H1 (cell line): Measurements from ENCODE around the gene GLMN. TPM values are rescaled to one million over a fixed set of nuclear protein-coding genes. Genes with fewer than 3 reads are reported as not detected.

Experiments used
- CTCF ChIA-PET: fragments of 300-600 bp; sonication (Branson Sonifier 250); formaldehyde crosslinking; loops from one replicate; lab custom pipeline; 2021; ENCODE audit not compliant: partially characterized antibody; lab: Charles Lee
- POLR2A ChIA-PET: fragments of 300-600 bp; sonication (Branson Sonifier 250); formaldehyde crosslinking; loops from one replicate; lab custom pipeline; 2021; ENCODE audit warnings: inconsistent platforms; ENCODE audit not compliant: partially characterized antibody; lab: Charles Lee
- DNase-seq, 2 experiments: peaks; one replicate each; pipeline versions ENCODE4 v3.0.0 to v3.0.0-alpha.2; 2010 to 2022; ENCODE audit warnings: low spot score in 2 of 2, low read depth in 1 of 2, mixed read lengths in 1 of 2
- FAIRE-seq: peaks from 2 replicates; lab custom pipeline; 2011; peaks lifted over from hg19 to GRCh38; lab: Jason Lieb, UNC
- H2AFZ ChIP-seq: 2 replicates; pipeline ENCODE4 v1.8.1; 2012; ENCODE audit warnings: low read length, inconsistent platforms
- H2AK5ac ChIP-seq: 2 replicates; pipeline ENCODE4 v1.6.1; 2013; ENCODE audit warnings: low read depth, low read length
- H2BK120ac ChIP-seq: replicated peaks from 2 replicates; pipeline ENCODE3; 2013; ENCODE audit warnings: low read depth, low read length, inconsistent platforms
- H2BK12ac ChIP-seq: 2 replicates; pipeline ENCODE4 v1.6.1; 2013; ENCODE audit warnings: low read depth, low read length
- H2BK15ac ChIP-seq: 2 replicates; pipeline ENCODE4 v1.6.1; 2013; ENCODE audit warnings: low read length
- H2BK20ac ChIP-seq: 2 replicates; pipeline ENCODE4 v1.6.1; 2013; ENCODE audit warnings: low read length
- H2BK5ac ChIP-seq: 2 replicates; pipeline ENCODE4 v1.6.1; 2013; ENCODE audit warnings: low read depth, low read length
- H3K14ac ChIP-seq: 2 replicates; pipeline ENCODE4 v1.6.1; 2013; ENCODE audit warnings: inconsistent platforms; ENCODE audit not compliant: insufficient read length
- H3K18ac ChIP-seq: 2 replicates; pipeline ENCODE4 v1.6.1; 2013; ENCODE audit warnings: low read length; ENCODE audit errors: extremely low read depth
- H3K23ac ChIP-seq: 2 replicates; pipeline ENCODE4 v1.6.1; 2013; ENCODE audit warnings: inconsistent platforms; ENCODE audit not compliant: insufficient read length
- H3K23me2 ChIP-seq: 2 replicates; pipeline ENCODE4 v1.6.1; 2013; ENCODE audit warnings: low read depth, low read length
- H3K27ac ChIP-seq: 2 replicates; pipeline ENCODE4 v1.6.1; 2011; ENCODE audit warnings: low read depth, low read length, inconsistent platforms
- H3K27me3 ChIP-seq, 4 experiments: replicated peaks in 1 of 4; 1 replicate in 1 of 4; 2 replicates in 3 of 4; pipeline versions ENCODE4 v1.6.1 to v1.8.1; 2011 to 2013; ENCODE audit warnings: low read length in 3 of 4, mild to moderate bottlenecking in 3 of 4, inconsistent platforms in 2 of 4, mixed read lengths in 2 of 4, moderate library complexity in 1 of 4; ENCODE audit not compliant: control insufficient read depth in 3 of 4, insufficient read depth in 3 of 4; ENCODE audit errors: extremely low read depth in 1 of 4
- H3K36me3 ChIP-seq, 4 experiments: 2 replicates each; pipeline versions ENCODE4 v1.6.1 to v1.8.1; 2011 to 2013; ENCODE audit warnings: mild to moderate bottlenecking in 4 of 4, low read length in 3 of 4, moderate library complexity in 2 of 4, control low read depth in 1 of 4, inconsistent platforms in 1 of 4; ENCODE audit not compliant: insufficient read depth in 4 of 4, control insufficient read depth in 2 of 4
- H3K4ac ChIP-seq: replicated peaks from 2 replicates; pipeline ENCODE3; 2013; ENCODE audit warnings: low read length, low read depth, mixed read lengths, inconsistent platforms; ENCODE audit not compliant: insufficient read length
- H3K4me1 ChIP-seq, 4 experiments: replicated peaks in 1 of 4; 1 replicate in 1 of 4; 2 replicates in 3 of 4; pipeline versions ENCODE4 v1.6.1 to v1.8.1; 2011 to 2013; ENCODE audit warnings: low read length in 3 of 4, inconsistent platforms in 2 of 4, mixed read lengths in 1 of 4; ENCODE audit not compliant: insufficient read depth in 4 of 4, control insufficient read depth in 3 of 4
- H3K4me2 ChIP-seq, 2 experiments: 2 replicates each; pipeline versions ENCODE4 v1.6.1 to v1.8.1; 2011 to 2013; ENCODE audit warnings: low read depth in 2 of 2, low read length in 2 of 2, control low read depth in 1 of 2, inconsistent platforms in 1 of 2, mild to moderate bottlenecking in 1 of 2; ENCODE audit not compliant: insufficient read depth in 1 of 2
- H3K4me3 ChIP-seq, 4 experiments: fragments of 200-600, 300-600 bp in 1 of 4; sonication (generic), shearing (Covaris generic), sonication (Bioruptor Twin) in 1 of 4; 2 replicates each; pipeline versions ENCODE4 v1.5.1 to v1.8.1; 2011 to 2016; ENCODE audit warnings: low read length in 4 of 4, low read depth in 3 of 4, control low read depth in 2 of 4, inconsistent platforms in 2 of 4, mild to moderate bottlenecking in 2 of 4, mixed read lengths in 1 of 4, moderate library complexity in 1 of 4; ENCODE audit not compliant: insufficient read depth in 2 of 4; ENCODE audit errors: extremely low read depth in 1 of 4
- H3K56ac ChIP-seq: replicated peaks from 2 replicates; pipeline ENCODE3; 2013; ENCODE audit warnings: low read depth, mild to moderate bottlenecking, mixed read lengths, low read length, inconsistent platforms; ENCODE audit not compliant: insufficient read length
- H3K79me1 ChIP-seq: 2 replicates; pipeline ENCODE4 v1.6.1; 2013; ENCODE audit warnings: low read depth, low read length, control low read depth
- H3K79me2 ChIP-seq, 2 experiments: 2 replicates each; pipeline versions ENCODE4 v1.6.1 to v1.8.1; 2012 to 2013; ENCODE audit warnings: low read length in 2 of 2, mild to moderate bottlenecking in 2 of 2, inconsistent platforms in 1 of 2; ENCODE audit not compliant: insufficient read depth in 2 of 2, control insufficient read depth in 1 of 2
- H3K9ac ChIP-seq, 4 experiments: replicated peaks in 1 of 4; 1 replicate in 1 of 4; 2 replicates in 3 of 4; pipeline versions ENCODE4 v1.6.1 to v1.8.1; 2011 to 2013; ENCODE audit warnings: low read depth in 3 of 4, low read length in 3 of 4, control low read depth in 2 of 4, mild to moderate bottlenecking in 2 of 4, moderate library complexity in 2 of 4, inconsistent platforms in 1 of 4; ENCODE audit errors: extremely low read depth in 1 of 4
- H3K9me3 ChIP-seq, 2 experiments: 2 replicates each; pipeline versions ENCODE4 v1.6.1 to v1.8.1; 2012 to 2013; ENCODE audit warnings: mild to moderate bottlenecking in 2 of 2, moderate library complexity in 2 of 2, control low read depth in 1 of 2, inconsistent platforms in 1 of 2, low read depth in 1 of 2, low read length in 1 of 2, mixed read lengths in 1 of 2; ENCODE audit not compliant: insufficient read depth in 2 of 2
- H4K20me1 ChIP-seq, 2 experiments: replicated peaks in 1 of 2; 2 replicates each; pipeline versions ENCODE3 to v1.8.1; 2011 to 2013; ENCODE audit warnings: inconsistent platforms in 2 of 2, low read length in 2 of 2, mild to moderate bottlenecking in 1 of 2; ENCODE audit not compliant: insufficient read depth in 2 of 2, control insufficient read depth in 1 of 2
- H4K5ac ChIP-seq: 2 replicates; pipeline ENCODE4 v1.6.1; 2013; ENCODE audit warnings: low read length, low read depth, mixed read lengths, inconsistent platforms; ENCODE audit not compliant: insufficient read length
- H4K8ac ChIP-seq: 2 replicates; pipeline ENCODE4 v1.8.0; 2013; ENCODE audit warnings: mild to moderate bottlenecking, moderate library complexity, low read length, inconsistent platforms; ENCODE audit not compliant: insufficient read depth; ENCODE audit errors: extremely low read depth
- H4K91ac ChIP-seq: replicated peaks from 2 replicates; pipeline ENCODE3; 2013; ENCODE audit warnings: low read length, mixed read lengths, inconsistent platforms; ENCODE audit not compliant: insufficient read length
- ASH2L ChIP-seq: fragments of 200-600, 300-600 bp; sonication (generic); IDR thresholded peaks from one replicate; pipeline ENCODE4 v1.7.1; 2017; ENCODE audit warnings: low read length
- CREB1 ChIP-seq: IDR thresholded peaks from 2 replicates; pipeline ENCODE4 v1.6.1; 2012; ENCODE audit warnings: inconsistent platforms
- RAD21 ChIP-seq, 2 experiments: IDR thresholded peaks in 1 of 2; conservative IDR thresholded peaks in 1 of 2; 2 replicates each; pipeline ENCODE4 v1.6.1; 2011; ENCODE audit warnings: low read depth in 2 of 2, low read length in 2 of 2, improper control_type of control experiment in 1 of 2, inconsistent platforms in 1 of 2, mild to moderate bottlenecking in 1 of 2, moderate library complexity in 1 of 2
- SP1 ChIP-seq: IDR thresholded peaks from 2 replicates; pipeline ENCODE4 v1.6.1; 2011; ENCODE audit warnings: low read depth, low read length
- TAF1 ChIP-seq: IDR thresholded peaks from 2 replicates; pipeline ENCODE4 v1.6.1; 2011; ENCODE audit warnings: mild to moderate bottlenecking, low read depth, low read length
- TEAD4 ChIP-seq: IDR thresholded peaks from 2 replicates; pipeline ENCODE4 v1.6.1; 2012; ENCODE audit warnings: low read depth, low read length, inconsistent platforms, mixed read lengths
- YY1 ChIP-seq: IDR thresholded peaks from 2 replicates; pipeline ENCODE4 v1.6.1; 2011; ENCODE audit warnings: low read depth, mild to moderate bottlenecking, low read length
- ZNF274 ChIP-seq: IDR thresholded peaks from 2 replicates; pipeline ENCODE4 v1.7.0; 2012; ENCODE audit warnings: low read length, borderline replicate concordance; ENCODE audit errors: extremely low read depth
- WGBS, 2 experiments: shearing (Covaris generic) in 1 of 2; methylation state at CpG; one replicate each; pipeline versions ENCODE4 v1.1.6 to v1.1.7; 2013 to 2015; ENCODE audit warnings: low lambda C conversion rate in 2 of 2, mixed read lengths in 2 of 2, inconsistent platforms in 1 of 2, low coverage in 1 of 2, missing lambda C conversion rate in 1 of 2; ENCODE audit not compliant: insufficient replicate concordance in 2 of 2, insufficient coverage in 1 of 2, insufficient read length in 1 of 2; ENCODE audit errors: extremely low coverage in 1 of 2, missing lambda C conversion rate in 1 of 2; 5-methylcytosine and 5-hydroxymethylcytosine counted together
- polyA plus RNA-seq, 7 experiments: library from polyadenylated mRNA; depleted of rRNA in 3 of 7; stranded (reverse) in 5 of 7; unstranded in 2 of 7; fragments of >200 nt in 5 of 7; fragments of 200-250 nt in 2 of 7; gene quantifications; 1 replicate in 5 of 7; 2 replicates in 1 of 7; 4 replicates in 1 of 7; pipeline versions ENCODE4 v1.2.1 to v1.2.3, GENCODE V29; 2011 to 2013; ENCODE audit warnings: missing spikeins in 2 of 7, mixed read lengths in 2 of 7
- total RNA-seq: library from RNA; stranded (reverse); fragmentation: NEBNext Ultra II Directional; extraction: Animal tissue kit (Norgen Biotek cat#: 25700); gene quantifications from 2 replicates; pipeline ENCODE4 v1.2.1, GENCODE V29; 2021
- TF ChIP-seq, protein P1 (sequence below): IDR thresholded peaks from 2 replicates; pipeline ENCODE4 v1.6.1; 2011; ENCODE audit warnings: low read length, improper control_type of control experiment

The GLMN gene
- total and polyA plus RNA-seq, 2 of the 8 experiments (the other 6 are each of a cell fraction or from before 2014, with no cell fraction given): 5.7 to 25.0 TPM

DNA sequence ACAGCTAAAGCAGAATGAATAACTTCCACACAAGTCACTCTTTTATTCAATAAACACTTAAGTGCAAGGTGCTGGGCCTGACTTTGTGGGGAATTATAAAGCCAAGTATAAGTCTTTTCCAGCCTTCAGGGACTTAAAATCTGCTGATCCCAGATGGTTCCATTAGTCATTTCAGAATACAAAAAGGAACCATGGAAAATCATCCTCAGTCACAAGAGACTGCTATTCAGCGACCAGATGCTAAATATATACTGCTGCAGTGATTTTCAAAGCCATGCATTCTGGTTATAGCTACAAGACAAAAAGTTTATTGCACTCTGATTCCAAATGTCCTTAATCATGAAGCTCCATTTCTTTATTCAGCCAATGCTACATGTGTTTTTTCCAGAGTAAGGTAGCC is 25.7 kb downstream of the GLMN start:
- no peaks in the 10 kb centered on the region for H3K23me2 ChIP-seq
- H4K20me1 ChIP-seq: peaks cover 0 to 6% of the 10 kb centered on the region in 2 experiments
- no peak overlapping the region for H3K27ac ChIP-seq
- no peak overlapping the region for H4K8ac ChIP-seq
- H3K18ac ChIP-seq: no peak overlapping the region
- no peak overlapping the region for H3K14ac ChIP-seq
- H3K79me1 ChIP-seq: no peaks in the 10 kb centered on the region
- H3K4ac ChIP-seq: no peak overlapping the region
- H3K4me3 ChIP-seq: no peak overlapping the region
- no peak overlapping the region for H2BK20ac ChIP-seq
- no peak overlapping the region for H2BK12ac ChIP-seq
- H2BK15ac ChIP-seq: no peak overlapping the region
- 100% methylated on average over 1 of the region's 1 CpG; no CpG with 5 or more reads in 1 of the 2 experiments for WGBS, 2 experiments
- ChIA-PET CTCF (interaction anchor here (1.2 kb wide), 1 partner anchor 11 kb away, joined by 4 read pairs; no protein-coding TSS in a partner anchor), POLR2A (no interaction called here)
- no peak overlapping the region for H4K5ac ChIP-seq
- FAIRE-seq (no peak), DNase-seq (no peak)
- no peaks in the 10 kb centered on the region for H3K4me1 ChIP-seq
- no peak overlapping the region for H2AK5ac ChIP-seq
- H3K4me2 ChIP-seq: no peak overlapping the region
- peaks cover 2 to 43% (median 14%) of the 10 kb centered on the region in 4 experiments; a peak in 7 of 8 replicates for H3K36me3 ChIP-seq
- H3K79me2 ChIP-seq: no peaks in the 10 kb centered on the region
- no peak overlapping the region for H2AFZ ChIP-seq
- no peaks in the 10 kb centered on the region for H3K9me3 ChIP-seq
- no peak overlapping the region for H3K56ac ChIP-seq
- no peak overlapping the region for H2BK120ac ChIP-seq
- no peaks in the 10 kb centered on the region for H3K27me3 ChIP-seq
- H3K23ac ChIP-seq: no peak overlapping the region
- H2BK5ac ChIP-seq: no peak overlapping the region
- no peak overlapping the region for H4K91ac ChIP-seq
- TF ChIP-seq TAF1: no peak
- TF ChIP-seq ASH2L: no peak
- no peak for TF ChIP-seq ZNF274
- no peak for TF ChIP-seq YY1
- TF ChIP-seq, protein P1, sequence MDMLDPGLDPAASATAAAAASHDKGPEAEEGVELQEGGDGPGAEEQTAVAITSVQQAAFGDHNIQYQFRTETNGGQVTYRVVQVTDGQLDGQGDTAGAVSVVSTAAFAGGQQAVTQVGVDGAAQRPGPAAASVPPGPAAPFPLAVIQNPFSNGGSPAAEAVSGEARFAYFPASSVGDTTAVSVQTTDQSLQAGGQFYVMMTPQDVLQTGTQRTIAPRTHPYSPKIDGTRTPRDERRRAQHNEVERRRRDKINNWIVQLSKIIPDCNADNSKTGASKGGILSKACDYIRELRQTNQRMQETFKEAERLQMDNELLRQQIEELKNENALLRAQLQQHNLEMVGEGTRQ: no peak
- TF ChIP-seq SP1: no peak
- TF ChIP-seq CREB1: no peak
- TF ChIP-seq RAD21 (IDR thresholded peaks at IDR 0.05 in 1 of 2, conservative IDR thresholded peaks at IDR 0.05 in 1 of 2; ENCODE audit: low read depth in 2 of 2, low read length in 2 of 2): no peak
- TF ChIP-seq TEAD4: no peak
- H3K9ac ChIP-seq: no peak overlapping the region
